Ascending aorta (tissue), 2 donors: ENCODE data around the gene TINCR. TPM values are rescaled to one million over a fixed set of nuclear protein-coding genes. Genes with fewer than 3 reads are reported as not detected.

Experiments used
- DNase-seq, 2 donors: peaks; one replicate each; pipeline ENCODE4 v3.0.0-alpha.2; 2019; ENCODE audit warnings: low spot score in 2 of 2
- H3K27ac ChIP-seq, 2 donors: fragments of 200-600 bp; sonication (generic); one replicate each; pipeline ENCODE4 v1.5.1; 2016 to 2017; ENCODE audit warnings: mild to moderate bottlenecking in 1 of 2
- H3K27me3 ChIP-seq: fragments of 200-600 bp; sonication (generic); one replicate; pipeline ENCODE4 v1.5.1; 2017
- H3K36me3 ChIP-seq, 2 donors: fragments of 200-600 bp; sonication (generic); one replicate each; pipeline ENCODE4 v1.5.1; 2016
- H3K4me1 ChIP-seq, 2 donors: fragments of 200-600 bp; sonication (generic); one replicate each; pipeline ENCODE4 v1.5.1; 2016 to 2017; ENCODE audit warnings: mild to moderate bottlenecking in 1 of 2
- H3K4me3 ChIP-seq, 2 donors: fragments of 200-600 bp; sonication (generic); one replicate each; pipeline ENCODE4 v1.5.1; 2016 to 2017; ENCODE audit warnings: mild to moderate bottlenecking in 1 of 2
- H3K9me3 ChIP-seq, 2 donors: fragments of 200-600 bp; sonication (generic); one replicate each; pipeline ENCODE4 v1.5.1; 2016
- CTCF ChIP-seq, 3 experiments: fragments of 200-600 bp in 2 of 3; fragments of 450-650 bp in 1 of 3; sonication (generic) in 2 of 3; IDR thresholded peaks; one replicate each; pipeline ENCODE4 v1.5.1; 2016 to 2019; ENCODE audit warnings: antibody characterized with exemption in 3 of 3, mild to moderate bottlenecking in 1 of 3, moderate library complexity in 1 of 3
- intact Hi-C: fragments of 100-400 bp; cut with DNase I; formaldehyde crosslinking; loops from one replicate; pipeline ENCODE4 v1.15.1; 2023
- total RNA-seq: library from RNA; depleted of rRNA; stranded (reverse); fragments of >200 nt; gene quantifications from one replicate; pipeline ENCODE4 v1.1.0, GENCODE V29; 2016

Gene TINCR
- total RNA-seq, 1 donor from 2014 or later, result not detected

- H3K36me3 ChIP-seq, result peaks cover 92 to 99% of the 10 kb centered on the region in 2 donors
- DNase-seq, result no peak
- intact Hi-C loops, result no loop called here
- no peaks in the 10 kb centered on the region for H3K27me3 ChIP-seq
- no peak for TF ChIP-seq CTCF (IDR thresholded peaks at IDR 0.05)
- no peak overlapping the region for H3K4me3 ChIP-seq
- H3K27ac ChIP-seq, result no peak overlapping the region
- peaks cover 0 to 1% of the 10 kb centered on the region in 2 donors for H3K4me1 ChIP-seq
- H3K9me3 ChIP-seq, result no peaks in the 10 kb centered on the region
These were observed 23.7 kb upstream of the TINCR start for GRCh38 chr19:5591476-5591875.

- Histone ChIP-seq H3K4me1 (peaks cover 0 to 8% of the 10 kb centered on the region in 2 donors), H3K4me3 (no peak overlapping the region), H3K27ac (no peak overlapping the region), H3K27me3 (no peaks in the 10 kb centered on the region), H3K36me3 (peaks cover 86 to 94% of the 10 kb centered on the region in 2 donors), H3K9me3 (no peaks in the 10 kb centered on the region)
- no peak for TF ChIP-seq CTCF (IDR thresholded peaks at IDR 0.05)
- DNase-seq, result no peak
- intact Hi-C loops, result no loop called here
These were observed 23.1 kb upstream of the TINCR start for GRCh38 chr19:5590865-5591154.

- H3K27ac ChIP-seq, result no peak overlapping the region
- DNase-seq, result no peak
- H3K4me1 ChIP-seq, result peaks cover 0 to 12% of the 10 kb centered on the region in 2 donors
- TF ChIP-seq CTCF (IDR thresholded peaks at IDR 0.05), result no peak
- intact Hi-C loops, result no loop called here
- H3K4me3 ChIP-seq, result no peak overlapping the region
- peaks cover 81 to 89% of the 10 kb centered on the region in 2 donors for H3K36me3 ChIP-seq
- no peaks in the 10 kb centered on the region for H3K9me3 ChIP-seq
- H3K27me3 ChIP-seq, result no peaks in the 10 kb centered on the region
These were observed 22.6 kb upstream of the TINCR start for GRCh38 chr19:5590151-5590864.

GRCh38 chr19:5588906-5589676 is 21.3 kb upstream of the TINCR start:
- Histone ChIP-seq H3K27me3 (no peaks in the 10 kb centered on the region), H3K4me3 (no peak overlapping the region), H3K4me1 (peaks cover 0 to 12% of the 10 kb centered on the region in 2 donors), H3K27ac (no peak overlapping the region), H3K9me3 (no peaks in the 10 kb centered on the region), H3K36me3 (peaks cover 69 to 80% of the 10 kb centered on the region in 2 donors)
- TF ChIP-seq CTCF (IDR thresholded peaks at IDR 0.05), result no peak
- intact Hi-C loops, result no loop called here
- no peak for DNase-seq

GRCh38 chr19:5588441-5588840 is 20.7 kb upstream of the TINCR start:
- Histone ChIP-seq H3K36me3 (peaks cover 63 to 78% of the 10 kb centered on the region in 2 donors), H3K4me1 (peaks cover 0 to 12% of the 10 kb centered on the region in 2 donors), H3K27me3 (no peaks in the 10 kb centered on the region), H3K27ac (no peak overlapping the region), H3K9me3 (no peaks in the 10 kb centered on the region), H3K4me3 (no peak overlapping the region)
- DNase-seq, result no peak
- TF ChIP-seq CTCF (IDR thresholded peaks at IDR 0.05), result no peak
- intact Hi-C loops, result no loop called here
